Measurements from ENCODE around the gene IQGAP2.

IQGAP2 gene

DNA sequence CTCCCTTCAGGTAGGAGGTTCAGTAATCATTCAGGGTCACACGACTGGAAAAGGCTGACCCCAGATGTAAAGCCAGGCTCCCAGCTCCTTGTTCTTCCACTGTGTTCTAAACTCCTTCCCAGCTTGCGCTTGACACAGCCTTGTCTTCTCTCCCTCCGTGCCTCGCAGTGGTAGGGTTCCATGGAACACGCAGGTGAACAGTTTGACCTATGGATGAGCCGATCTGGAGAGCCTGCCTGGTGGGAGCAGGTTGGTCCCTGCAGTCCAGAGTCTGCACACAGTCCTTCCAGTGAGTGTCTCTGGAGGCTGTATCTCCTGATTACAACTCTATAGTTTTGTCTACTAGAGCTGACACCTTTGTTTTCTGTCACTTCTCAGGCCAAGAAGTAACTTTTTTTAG is 85.9 kb downstream of the IQGAP2 start:
- Histone ChIP-seq H3K4me1 (ENCODE audit: control insufficient read depth, insufficient read depth, low read length) (peaks cover 4% of the 10 kb centered on the region), H3K27ac (ENCODE audit: extremely low read depth, low read depth, low read length) (no peak overlapping the region), H3K4me3 (ENCODE audit: low read depth, low read length) (no peak overlapping the region), H3K36me3 (ENCODE audit: control insufficient read depth in 2 of 2, insufficient read depth in 1 of 2, low read length in 2 of 2) (no peaks in the 10 kb centered on the region), H3K9me3 (ENCODE audit: control insufficient read depth, insufficient read depth, low read depth, low read length) (no peaks in the 10 kb centered on the region)
- POLR2A ChIA-PET: no interaction called here
- CTCF ChIA-PET: interaction anchor here (0.5 kb wide), 1 partner anchor 254 kb away, joined by 3 read pairs; no protein-coding TSS in a partner anchor
- TF ChIP-seq ZNF132 (tag by site-specific recombination; IDR thresholded peaks at IDR 0.05; ENCODE audit: borderline replicate concordance): no peak
- no peak for TF ChIP-seq IKZF3 (tag by site-specific recombination; IDR thresholded peaks at IDR 0.05)
- no peak for TF ChIP-seq KLF8 (tag by site-specific recombination; IDR thresholded peaks at IDR 0.05)
- no peak for TF ChIP-seq ZNF658 (tag by site-specific recombination; IDR thresholded peaks at IDR 0.05)

DNA sequence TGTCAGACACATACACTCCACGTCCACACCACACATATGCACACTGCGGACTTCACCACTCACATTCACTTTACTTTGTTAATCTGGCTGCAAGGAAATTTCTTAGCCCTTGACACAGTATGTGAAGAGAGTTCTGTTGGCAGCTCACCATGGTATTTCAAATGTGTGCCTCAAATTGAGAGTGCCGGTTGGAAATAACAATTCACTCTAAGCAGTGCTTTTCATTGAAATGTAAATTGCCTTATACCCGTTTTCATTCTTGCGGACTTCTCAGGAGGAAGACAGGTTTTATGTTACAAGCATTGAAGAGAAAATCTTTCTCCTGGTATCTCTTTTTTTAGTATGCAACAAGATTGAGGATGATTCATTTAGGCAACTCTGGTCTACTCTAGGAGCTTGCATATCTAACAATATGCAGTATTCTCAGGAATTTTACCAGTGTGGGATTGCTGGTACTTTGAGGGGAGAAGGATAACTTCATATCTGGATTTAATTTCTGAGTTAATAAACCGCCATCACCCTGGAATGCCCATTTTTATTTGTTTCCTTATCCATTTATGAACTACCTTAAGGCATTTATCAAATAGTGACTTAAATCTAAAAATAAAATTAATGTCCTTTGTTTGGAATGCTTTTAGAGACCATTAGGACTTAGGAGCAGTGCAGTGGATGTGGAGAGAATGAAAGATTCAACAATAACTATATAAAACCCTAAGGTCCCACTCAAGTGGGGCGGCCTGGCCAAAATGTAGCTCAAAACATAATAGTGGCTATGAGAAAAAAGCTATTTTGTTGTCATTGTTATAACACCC is 87.0 kb downstream of the IQGAP2 start:
- ChIA-PET CTCF (no interaction called here), POLR2A (no interaction called here)
- peaks cover 4% of the 10 kb centered on the region for H3K4me1 ChIP-seq (ENCODE audit: control insufficient read depth, insufficient read depth, low read length)
- H3K9me3 ChIP-seq (ENCODE audit: control insufficient read depth, insufficient read depth, low read depth, low read length): no peaks in the 10 kb centered on the region
- no peak overlapping the region for H3K4me3 ChIP-seq (ENCODE audit: low read depth, low read length)
- H3K27ac ChIP-seq (ENCODE audit: extremely low read depth, low read depth, low read length): no peak overlapping the region
- TF ChIP-seq EGR2 (tag by site-specific recombination; IDR thresholded peaks at IDR 0.05; ENCODE audit: low read depth) (no peak), YY1 (tag by site-specific recombination; IDR thresholded peaks at IDR 0.05) (no peak), ZNF341 (tag by site-specific recombination; IDR thresholded peaks at IDR 0.05; ENCODE audit: low read depth) (no peak), ZNF157 (tag by site-specific recombination; IDR thresholded peaks at IDR 0.05) (no peak), ZNF830 (tag by site-specific recombination; IDR thresholded peaks at IDR 0.05; ENCODE audit: low read depth) (no peak), ZNF791 (tag by site-specific recombination; IDR thresholded peaks at IDR 0.05) (no peak), ZNF184 (tag by site-specific recombination; IDR thresholded peaks at IDR 0.05) (no peak), ZNF624 (tag by site-specific recombination; IDR thresholded peaks at IDR 0.05) (no peak), ZNF610 (tag by site-specific recombination; IDR thresholded peaks at IDR 0.05; ENCODE audit: borderline replicate concordance) (no peak), ZNF214 (tag by site-specific recombination; IDR thresholded peaks at IDR 0.05; ENCODE audit: borderline replicate concordance) (no peak), ZBTB1 (tag by site-specific recombination; IDR thresholded peaks at IDR 0.05) (no peak), ZNF510 (tag by site-specific recombination; IDR thresholded peaks at IDR 0.05; ENCODE audit: insufficient replicate concordance) (no peak)
- TF ChIP-seq, protein P1, sequence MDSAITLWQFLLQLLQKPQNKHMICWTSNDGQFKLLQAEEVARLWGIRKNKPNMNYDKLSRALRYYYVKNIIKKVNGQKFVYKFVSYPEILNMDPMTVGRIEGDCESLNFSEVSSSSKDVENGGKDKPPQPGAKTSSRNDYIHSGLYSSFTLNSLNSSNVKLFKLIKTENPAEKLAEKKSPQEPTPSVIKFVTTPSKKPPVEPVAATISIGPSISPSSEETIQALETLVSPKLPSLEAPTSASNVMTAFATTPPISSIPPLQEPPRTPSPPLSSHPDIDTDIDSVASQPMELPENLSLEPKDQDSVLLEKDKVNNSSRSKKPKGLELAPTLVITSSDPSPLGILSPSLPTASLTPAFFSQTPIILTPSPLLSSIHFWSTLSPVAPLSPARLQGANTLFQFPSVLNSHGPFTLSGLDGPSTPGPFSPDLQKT (IDR thresholded peaks at IDR 0.05; ENCODE audit: borderline replicate concordance, low read depth, low read length): no peak
- TF ChIP-seq, protein P2, sequence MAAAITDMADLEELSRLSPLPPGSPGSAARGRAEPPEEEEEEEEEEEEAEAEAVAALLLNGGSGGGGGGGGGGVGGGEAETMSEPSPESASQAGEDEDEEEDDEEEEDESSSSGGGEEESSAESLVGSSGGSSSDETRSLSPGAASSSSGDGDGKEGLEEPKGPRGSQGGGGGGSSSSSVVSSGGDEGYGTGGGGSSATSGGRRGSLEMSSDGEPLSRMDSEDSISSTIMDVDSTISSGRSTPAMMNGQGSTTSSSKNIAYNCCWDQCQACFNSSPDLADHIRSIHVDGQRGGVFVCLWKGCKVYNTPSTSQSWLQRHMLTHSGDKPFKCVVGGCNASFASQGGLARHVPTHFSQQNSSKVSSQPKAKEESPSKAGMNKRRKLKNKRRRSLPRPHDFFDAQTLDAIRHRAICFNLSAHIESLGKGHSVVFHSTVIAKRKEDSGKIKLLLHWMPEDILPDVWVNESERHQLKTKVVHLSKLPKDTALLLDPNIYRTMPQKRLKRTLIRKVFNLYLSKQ (tag by site-specific recombination; IDR thresholded peaks at IDR 0.05; ENCODE audit: borderline replicate concordance): no peak
- TF ChIP-seq, protein P3, sequence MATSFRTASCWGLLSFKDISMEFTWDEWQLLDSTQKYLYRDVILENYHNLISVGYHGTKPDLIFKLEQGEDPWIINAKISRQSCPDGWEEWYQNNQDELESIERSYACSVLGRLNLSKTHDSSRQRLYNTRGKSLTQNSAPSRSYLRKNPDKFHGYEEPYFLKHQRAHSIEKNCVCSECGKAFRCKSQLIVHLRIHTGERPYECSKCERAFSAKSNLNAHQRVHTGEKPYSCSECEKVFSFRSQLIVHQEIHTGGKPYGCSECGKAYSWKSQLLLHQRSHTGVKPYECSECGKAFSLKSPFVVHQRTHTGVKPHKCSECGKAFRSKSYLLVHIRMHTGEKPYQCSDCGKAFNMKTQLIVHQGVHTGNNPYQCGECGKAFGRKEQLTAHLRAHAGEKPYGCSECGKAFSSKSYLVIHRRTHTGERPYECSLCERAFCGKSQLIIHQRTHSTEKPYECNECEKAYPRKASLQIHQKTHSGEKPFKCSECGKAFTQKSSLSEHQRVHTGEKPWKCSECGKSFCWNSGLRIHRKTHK (tag by site-specific recombination; IDR thresholded peaks at IDR 0.05): no peak
- no peaks in the 10 kb centered on the region for H3K36me3 ChIP-seq (ENCODE audit: control insufficient read depth in 2 of 2, insufficient read depth in 1 of 2, low read length in 2 of 2)

Measured in HEK293 (cell line).